SK-N-SH treated with all-trans-retinoic acid at 6 μM for 48 hours (cell line): Measurements from ENCODE around the gene ZNF316.

Experiments used
- ATAC-seq: fragments of 200-7000 bp; cut with Tn5 transposase; 3 replicates; pipeline ENCODE4 v1.9.1; 2020; ENCODE audit warnings: mild to moderate bottlenecking, moderate library complexity
- ARNTL ChIP-seq: fragments of 450-650 bp; formaldehyde crosslinking; IDR thresholded peaks from 2 replicates; pipeline ENCODE4 v1.5.0; 2020; ENCODE audit warnings: low read depth, mild to moderate bottlenecking, moderate library complexity, borderline replicate concordance
- BACH2 ChIP-seq: fragments of 250-450 bp; sonication (Bioruptor Pico); IDR thresholded peaks from 2 replicates; pipeline ENCODE4 v1.9.0; 2021; ENCODE audit warnings: mild to moderate bottlenecking, borderline replicate concordance
- CREB5 ChIP-seq: fragments of 250-450 bp; sonication (Bioruptor Pico); IDR thresholded peaks from 2 replicates; pipeline ENCODE4 v1.5.1; 2020; ENCODE audit warnings: low read depth, mild to moderate bottlenecking, moderate library complexity
- CSDC2 ChIP-seq: fragments of 250-450 bp; sonication (Bioruptor Pico); IDR thresholded peaks from 2 replicates; pipeline ENCODE4 v1.5.0; 2020; ENCODE audit warnings: mild to moderate bottlenecking, moderate library complexity
- CSRNP3 ChIP-seq: fragments of 250-450 bp; sonication (Bioruptor Pico); IDR thresholded peaks from 2 replicates; pipeline ENCODE4 v1.5.1; 2021; ENCODE audit warnings: mild to moderate bottlenecking, moderate library complexity
- ESRRG ChIP-seq: fragments of 250-450 bp; sonication (Bioruptor Pico); IDR thresholded peaks from 2 replicates; pipeline ENCODE4 v1.6.1; 2021; ENCODE audit warnings: mild to moderate bottlenecking
- GLIS3 ChIP-seq: fragments of 250-450 bp; sonication (Bioruptor Pico); IDR thresholded peaks from 2 replicates; pipeline ENCODE4 v1.5.0; 2020; ENCODE audit warnings: mild to moderate bottlenecking, moderate library complexity
- ISL1 ChIP-seq: fragments of 250-450 bp; sonication (Bioruptor Pico); IDR thresholded peaks from 2 replicates; pipeline ENCODE4 v2.1.2; 2022; ENCODE audit warnings: mild to moderate bottlenecking, moderate library complexity
- OSR1 ChIP-seq: fragments of 250-450 bp; sonication (Bioruptor Pico); IDR thresholded peaks from 2 replicates; pipeline ENCODE4 v1.8.0; 2022; ENCODE audit warnings: moderate library complexity, mild to moderate bottlenecking, inconsistent platforms
- PATZ1 ChIP-seq: fragments of 250-450 bp; sonication (Bioruptor Pico); IDR thresholded peaks from 2 replicates; pipeline ENCODE4 v1.8.0; 2020; ENCODE audit warnings: mild to moderate bottlenecking, moderate library complexity, borderline replicate concordance
- POU6F1 ChIP-seq: fragments of 250-450 bp; sonication (Bioruptor Pico); IDR thresholded peaks from 2 replicates; pipeline ENCODE4 v1.8.0; 2021; ENCODE audit warnings: low read depth, mild to moderate bottlenecking, moderate library complexity, borderline replicate concordance
- PPARA ChIP-seq: fragments of 250-450 bp; sonication (Bioruptor Pico); IDR thresholded peaks from 2 replicates; pipeline ENCODE4 v1.5.0; 2020; ENCODE audit warnings: mild to moderate bottlenecking, borderline replicate concordance
- RARB ChIP-seq: fragments of 250-450 bp; sonication (Bioruptor Pico); IDR thresholded peaks from 2 replicates; pipeline ENCODE4 v1.8.0; 2021; ENCODE audit warnings: mild to moderate bottlenecking, moderate library complexity
- SNAI2 ChIP-seq: fragments of 250-450 bp; sonication (Bioruptor Pico); IDR thresholded peaks from 2 replicates; pipeline ENCODE4 v1.5.0; 2020; ENCODE audit warnings: mild to moderate bottlenecking, moderate library complexity
- TSHZ2 ChIP-seq: fragments of 250-450 bp; sonication (Bioruptor Pico); IDR thresholded peaks from 2 replicates; pipeline ENCODE4 v1.5.0; 2020; ENCODE audit warnings: mild to moderate bottlenecking, moderate library complexity
- ZC3H10 ChIP-seq: fragments of 250-450 bp; sonication (Bioruptor Pico); IDR thresholded peaks from 2 replicates; pipeline ENCODE4 v1.5.1; 2021; ENCODE audit warnings: mild to moderate bottlenecking, moderate library complexity
- ZFP3 ChIP-seq: fragments of 250-450 bp; sonication (Bioruptor Pico); IDR thresholded peaks from 2 replicates; pipeline ENCODE4 v1.5.0; 2020; ENCODE audit warnings: mild to moderate bottlenecking, moderate library complexity
- ZFP30 ChIP-seq: fragments of 450-650 bp; formaldehyde crosslinking; IDR thresholded peaks from 2 replicates; pipeline ENCODE4 v1.5.0; 2022; ENCODE audit warnings: mild to moderate bottlenecking, moderate library complexity
- ZNF565 ChIP-seq: fragments of 450-650 bp; formaldehyde crosslinking; conservative IDR thresholded peaks from 2 replicates; pipeline ENCODE4 v1.5.0; 2020; ENCODE audit warnings: low read depth, mild to moderate bottlenecking, moderate library complexity
- ZNF70 ChIP-seq: fragments of 450-650 bp; formaldehyde crosslinking; IDR thresholded peaks from 2 replicates; pipeline ENCODE4 v1.5.0; 2020; ENCODE audit warnings: mild to moderate bottlenecking, moderate library complexity
- ZNF8 ChIP-seq: fragments of 450-650 bp; formaldehyde crosslinking; IDR thresholded peaks from 2 replicates; pipeline ENCODE4 v1.5.0; 2020; ENCODE audit warnings: mild to moderate bottlenecking, moderate library complexity

ZNF316 gene

GRCh38 chr7:6624246-6624611 is 12.9 kb upstream of the ZNF316 start (continued):
- no peak for TF ChIP-seq ZNF565 (CRISPR knock-in tag)
- TF ChIP-seq SNAI2, result no peak

GRCh38 chr7:6628045-6628444 is 9.1 kb upstream of the ZNF316 start:
- TF ChIP-seq ZFP30 (CRISPR knock-in tag) (no peak), OSR1 (no peak), ZNF8 (CRISPR knock-in tag) (no peak), PPARA (no peak), RARB (CRISPR knock-in tag) (no peak), CSDC2 (CRISPR knock-in tag) (no peak), ZC3H10 (no peak), ARNTL (CRISPR knock-in tag) (no peak), ZNF70 (CRISPR knock-in tag) (no peak), GLIS3 (CRISPR knock-in tag) (no peak), ESRRG (no peak), POU6F1 (CRISPR knock-in tag) (no peak), SNAI2 (no peak), CREB5 (no peak), BACH2 (no peak)
- ATAC-seq, result no peak

- TF ChIP-seq SNAI2 (no peak), ZFP3 (CRISPR knock-in tag) (no peak), ZNF8 (CRISPR knock-in tag) (no peak), ZNF70 (CRISPR knock-in tag) (no peak), RARB (CRISPR knock-in tag) (no peak), ESRRG (no peak), PATZ1 (no peak), OSR1 (no peak), CREB5 (no peak), CSRNP3 (CRISPR knock-in tag) (no peak)
- no peak; the same call in 2 of the 3 replicates for ATAC-seq
Observed at GRCh38 chr7:6630007-6630849, 6.9 kb upstream of the ZNF316 start.

- no peak for ATAC-seq
- TF ChIP-seq ISL1 (CRISPR knock-in tag) (no peak), ZNF70 (CRISPR knock-in tag) (no peak), PPARA (no peak), BACH2 (no peak), TSHZ2 (no peak), ZFP3 (CRISPR knock-in tag) (no peak), CSDC2 (CRISPR knock-in tag) (no peak), PATZ1 (no peak)
- TF ChIP-seq, all 23 proteins: peak for 0
Observed at GRCh38 chr7:6631605-6632004, 5.5 kb upstream of the ZNF316 start.
